ENCODE data around the gene TIMP1. TPM values are rescaled to one million over a fixed set of nuclear protein-coding genes. Genes with fewer than 3 reads are reported as not detected.

The TIMP1 gene
- 3,060 and 5,330 TPM in 2 replicates for total RNA-seq

DNA sequence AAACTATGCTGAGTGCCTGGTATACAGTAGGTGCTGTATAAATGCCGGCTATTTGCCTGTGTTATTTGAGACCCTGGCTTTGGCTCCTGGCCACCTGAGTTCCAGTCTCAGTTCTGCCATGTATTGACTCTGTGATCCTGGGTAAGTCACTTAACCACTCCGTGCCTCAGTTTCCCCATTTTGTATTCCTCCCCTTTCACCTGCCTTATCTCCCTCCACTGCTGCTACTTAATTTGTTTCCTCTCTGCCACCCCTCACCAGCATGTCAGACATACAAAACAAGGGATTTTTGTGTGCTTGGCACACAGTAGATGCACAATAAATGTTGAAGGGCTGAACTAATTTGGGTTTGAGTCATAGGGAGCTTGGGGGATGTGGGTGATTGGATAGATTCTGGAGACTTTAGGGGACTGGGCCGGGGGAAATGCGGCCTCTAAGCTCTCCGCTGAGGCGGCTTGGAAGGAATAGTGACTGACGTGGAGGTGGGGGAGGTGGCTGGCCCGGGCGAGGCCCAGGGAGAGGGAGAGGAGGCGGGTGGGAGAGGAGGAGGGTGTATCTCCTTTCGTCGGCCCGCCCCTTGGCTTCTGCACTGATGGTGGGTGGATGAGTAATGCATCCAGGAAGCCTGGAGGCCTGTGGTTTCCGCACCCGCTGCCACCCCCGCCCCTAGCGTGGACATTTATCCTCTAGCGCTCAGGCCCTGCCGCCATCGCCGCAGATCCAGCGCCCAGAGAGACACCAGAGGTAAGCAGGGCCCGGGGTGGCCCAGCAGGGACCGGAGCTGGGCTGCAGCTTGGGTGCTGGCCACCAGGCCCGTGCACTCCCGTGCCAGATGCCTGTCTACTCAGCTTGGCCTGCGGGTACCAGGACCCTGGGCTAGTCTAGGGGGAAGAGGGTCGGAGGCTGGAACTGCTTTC lies at the start of gene TIMP1:
TIMP1 (plus strand) TSS at position 706 of the 917 bp plus-strand sequence. CDS start 980 bp downstream, outside the sequence.

DNA sequence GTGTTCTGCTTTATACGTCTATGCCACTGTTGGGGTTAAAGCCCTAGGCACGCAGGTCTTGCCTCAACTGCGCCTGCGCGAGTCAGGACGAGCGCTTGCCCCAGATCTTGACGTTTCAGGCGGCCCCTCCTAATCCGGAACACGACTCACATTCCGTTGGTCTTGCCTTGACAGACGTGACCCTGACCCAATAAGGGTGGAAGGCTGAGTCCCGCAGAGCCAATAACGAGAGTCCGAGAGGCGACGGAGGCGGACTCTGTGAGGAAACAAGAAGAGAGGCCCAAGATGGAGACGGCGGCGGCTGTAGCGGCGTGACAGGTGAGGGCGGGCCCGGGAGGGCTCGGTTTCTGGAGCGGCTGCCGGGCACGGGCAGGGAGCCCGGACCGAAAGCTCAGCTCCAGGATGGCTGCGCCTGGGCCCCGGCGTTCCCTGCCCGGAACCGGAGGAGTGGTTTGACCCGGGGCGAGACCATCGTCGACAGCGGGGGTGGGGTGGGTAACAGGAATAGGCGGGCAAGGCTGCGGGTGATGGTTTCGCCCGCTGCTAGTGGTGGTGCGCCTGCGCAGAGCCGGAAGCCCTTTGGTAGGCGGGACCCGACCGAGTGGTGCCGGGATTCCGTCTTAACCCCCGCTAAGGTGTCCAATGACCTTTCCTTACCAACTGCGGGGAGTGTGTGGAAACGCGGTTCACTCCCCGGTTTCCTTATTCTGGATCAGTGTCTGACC lies 21.1 kb upstream of the TIMP1 start, which contains the start of gene ARAF:
ARAF (plus strand) TSS at position 272 of the 725 bp plus-strand sequence. CDS start 1,763 bp downstream, outside the sequence.

GRCh38 chrX:47619486-47620302 lies 37.5 kb downstream of the TIMP1 start, which contains the start of gene SYN1:
Gene SYN1, minus strand, starts transcription at chrX:47619857. Its CDS starts 129 bp downstream, at chrX:47619728.

GRCh38 chrX:47629419-47630200 lies 47.4 kb downstream of the TIMP1 start, which contains the start of gene CFP:
Gene CFP, minus strand, starts transcription at chrX:47629930. Its CDS starts 86 bp downstream, at chrX:47629844.

Other genes with a start within 250 kb of the TIMP1 start
- gene ZNF157, start 211.9 kb upstream of the TIMP1 start, total RNA-seq = not detected in 2 replicates
- gene ZNF41, start 99.2 kb upstream of the TIMP1 start, total RNA-seq = 3.8 and 5.0 TPM in 2 replicates
- 27.1 and 36.8 TPM in 2 replicates for gene ARAF, start 21.2 kb upstream of the TIMP1 start, total RNA-seq
- gene SYN1, start 37.4 kb downstream of the TIMP1 start, total RNA-seq = 3.6 and 13.9 TPM in 2 replicates
- gene CFP, start 47.5 kb downstream of the TIMP1 start, total RNA-seq = 0.16 and 0.18 TPM in 2 replicates
- gene ELK1, start 68.1 kb downstream of the TIMP1 start, total RNA-seq = 33.9 and 41.5 TPM in 2 replicates
- gene UXT, start 76.7 kb downstream of the TIMP1 start, total RNA-seq = 123 and 135 TPM in 2 replicates